ENCODE results near the gene SUSD3. TPM values are rescaled to one million over a fixed set of nuclear protein-coding genes. Genes with fewer than 3 reads are reported as not detected.

SUSD3 gene
- total RNA-seq, 2 donors from 2014 or later = 0.67 to 3.3 TPM

DNA sequence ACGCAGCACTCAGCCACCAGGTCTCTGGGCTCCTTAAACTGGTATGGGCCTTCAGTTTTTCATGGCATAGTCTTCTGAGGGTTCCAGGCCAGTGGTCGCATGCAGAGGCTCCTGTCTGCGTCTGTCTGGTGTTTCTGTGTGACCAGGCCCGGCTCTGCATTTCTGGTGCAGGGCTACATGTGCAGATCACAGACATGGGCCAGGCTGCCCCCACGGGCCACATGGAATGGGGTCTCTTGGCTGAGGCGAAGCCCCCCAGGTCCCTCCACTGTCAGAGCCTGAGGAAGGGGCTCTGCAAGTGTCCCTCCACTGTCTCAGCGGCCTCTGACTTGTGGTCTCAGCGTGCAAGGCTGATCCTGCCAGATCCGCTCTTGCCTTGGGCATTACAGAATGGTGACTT is 21.9 kb downstream of the SUSD3 start:
- Mint-ChIP-seq H3K9me3 (no peaks in the 10 kb centered on the region), H3K4me1 (ENCODE audit: low read depth in 2 of 2) (peaks cover 9 to 14% of the 10 kb centered on the region in 2 donors), H3K4me3 (no peak overlapping the region), H3K27ac (no peak overlapping the region), H3K36me3 (no peaks in the 10 kb centered on the region), H3K27me3 (peaks cover 22 to 37% of the 10 kb centered on the region in 2 donors)
- ATAC-seq = no peak
- peak; percentile 47 for DNase-seq (ENCODE audit: low spot score)

DNA sequence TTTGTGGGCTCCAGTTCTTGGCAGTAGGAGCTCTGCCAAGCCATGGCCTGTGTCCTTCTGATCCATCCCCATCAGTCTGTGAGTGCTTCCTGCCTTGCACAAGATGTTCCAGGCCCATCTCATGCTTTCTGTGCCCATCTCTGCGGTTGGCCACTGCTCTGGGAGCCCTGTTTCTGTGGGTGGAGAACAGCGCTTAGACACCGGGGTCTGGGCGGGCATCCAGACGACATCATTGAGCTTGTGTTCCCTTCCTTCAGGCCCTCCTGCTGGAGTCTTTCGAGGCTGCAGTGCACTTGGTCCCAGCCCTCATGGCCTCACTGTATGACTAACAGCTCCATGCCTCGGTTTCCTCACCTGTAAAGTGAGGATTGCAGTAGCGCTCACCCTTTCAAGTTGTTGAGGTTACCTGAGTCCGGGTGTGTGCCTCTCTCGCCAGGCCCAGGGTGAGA is 22.6 kb downstream of the SUSD3 start:
- peaks cover 22 to 35% of the 10 kb centered on the region in 2 donors for H3K27me3 Mint-ChIP-seq
- ATAC-seq (no peak), DNase-seq (ENCODE audit: low spot score) (peak; percentile 51)
- no peak overlapping the region for H3K4me3 Mint-ChIP-seq
- H3K9me3 Mint-ChIP-seq = no peaks in the 10 kb centered on the region
- no peaks in the 10 kb centered on the region for H3K36me3 Mint-ChIP-seq
- no peak overlapping the region for H3K27ac Mint-ChIP-seq
- peaks cover 9 to 14% of the 10 kb centered on the region in 2 donors for H3K4me1 Mint-ChIP-seq (ENCODE audit: low read depth in 2 of 2)

DNA sequence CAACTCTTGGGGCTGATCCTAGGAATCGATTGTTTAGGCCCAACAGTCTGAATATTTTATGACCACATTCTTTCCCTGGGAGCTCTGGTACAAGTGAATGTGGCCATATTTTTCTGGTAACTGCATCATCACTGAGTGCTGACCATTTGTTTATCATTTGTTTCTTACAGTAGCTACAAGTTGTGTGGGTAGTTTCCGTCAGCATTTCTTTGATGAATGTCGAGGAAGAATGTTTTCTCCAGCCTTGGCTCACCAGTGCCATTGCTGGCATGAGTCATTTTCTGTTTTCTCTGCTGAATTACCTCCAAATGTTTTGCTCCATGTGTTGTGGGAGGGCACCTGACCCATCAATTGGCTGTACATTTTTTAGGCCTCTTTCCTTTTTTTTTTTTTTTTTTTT is 23.4 kb downstream of the SUSD3 start:
- Mint-ChIP-seq H3K4me3 (no peak overlapping the region), H3K9me3 (no peaks in the 10 kb centered on the region), H3K36me3 (no peaks in the 10 kb centered on the region), H3K4me1 (ENCODE audit: low read depth in 2 of 2) (peaks cover 12 to 14% of the 10 kb centered on the region in 2 donors), H3K27me3 (peaks cover 22 to 31% of the 10 kb centered on the region in 2 donors), H3K27ac (no peak overlapping the region)
- no peak for ATAC-seq
- DNase-seq (ENCODE audit: low spot score) = no peak

DNA sequence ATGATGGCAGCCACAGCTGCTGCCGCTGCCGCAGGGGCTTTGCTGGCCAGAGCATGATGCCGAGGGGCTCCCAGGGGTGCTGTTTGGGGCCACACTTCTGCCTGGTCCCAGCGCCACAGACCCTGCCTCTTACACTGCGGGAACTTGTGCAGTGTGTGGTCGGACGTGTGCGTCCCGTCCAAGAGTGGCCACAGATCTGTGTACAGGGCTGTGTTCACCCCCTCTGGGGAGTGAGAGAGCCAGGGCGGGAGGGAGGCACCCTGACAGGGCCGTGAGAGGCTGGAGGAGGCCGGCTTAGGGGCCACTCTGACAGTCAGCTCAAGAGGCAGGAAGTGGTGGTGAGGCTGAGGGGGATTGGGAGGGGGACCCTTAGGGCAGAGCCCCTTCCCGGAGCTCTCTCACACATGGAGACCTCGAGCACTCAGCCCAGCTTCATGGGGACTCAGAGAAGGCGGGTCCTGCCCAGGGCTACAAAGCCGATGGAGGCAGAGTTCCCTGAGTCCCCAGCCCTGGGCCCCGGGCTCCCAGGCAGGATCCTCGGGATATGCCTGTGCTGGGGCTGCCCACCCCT is 24.4 kb downstream of the SUSD3 start:
- H3K27ac Mint-ChIP-seq = peak overlapping the region in 1 of 2 donors; percentile 82
- ATAC-seq = peak; percentile 45 to 54
- H3K4me3 Mint-ChIP-seq = no peak overlapping the region
- DNase-seq (ENCODE audit: low spot score) = peak; percentile 57
- H3K36me3 Mint-ChIP-seq = no peaks in the 10 kb centered on the region
- no peaks in the 10 kb centered on the region for H3K9me3 Mint-ChIP-seq
- peaks cover 8 to 12% of the 10 kb centered on the region in 2 donors for H3K4me1 Mint-ChIP-seq (ENCODE audit: low read depth in 2 of 2)
- peaks cover 14 to 25% of the 10 kb centered on the region in 2 donors for H3K27me3 Mint-ChIP-seq

DNA sequence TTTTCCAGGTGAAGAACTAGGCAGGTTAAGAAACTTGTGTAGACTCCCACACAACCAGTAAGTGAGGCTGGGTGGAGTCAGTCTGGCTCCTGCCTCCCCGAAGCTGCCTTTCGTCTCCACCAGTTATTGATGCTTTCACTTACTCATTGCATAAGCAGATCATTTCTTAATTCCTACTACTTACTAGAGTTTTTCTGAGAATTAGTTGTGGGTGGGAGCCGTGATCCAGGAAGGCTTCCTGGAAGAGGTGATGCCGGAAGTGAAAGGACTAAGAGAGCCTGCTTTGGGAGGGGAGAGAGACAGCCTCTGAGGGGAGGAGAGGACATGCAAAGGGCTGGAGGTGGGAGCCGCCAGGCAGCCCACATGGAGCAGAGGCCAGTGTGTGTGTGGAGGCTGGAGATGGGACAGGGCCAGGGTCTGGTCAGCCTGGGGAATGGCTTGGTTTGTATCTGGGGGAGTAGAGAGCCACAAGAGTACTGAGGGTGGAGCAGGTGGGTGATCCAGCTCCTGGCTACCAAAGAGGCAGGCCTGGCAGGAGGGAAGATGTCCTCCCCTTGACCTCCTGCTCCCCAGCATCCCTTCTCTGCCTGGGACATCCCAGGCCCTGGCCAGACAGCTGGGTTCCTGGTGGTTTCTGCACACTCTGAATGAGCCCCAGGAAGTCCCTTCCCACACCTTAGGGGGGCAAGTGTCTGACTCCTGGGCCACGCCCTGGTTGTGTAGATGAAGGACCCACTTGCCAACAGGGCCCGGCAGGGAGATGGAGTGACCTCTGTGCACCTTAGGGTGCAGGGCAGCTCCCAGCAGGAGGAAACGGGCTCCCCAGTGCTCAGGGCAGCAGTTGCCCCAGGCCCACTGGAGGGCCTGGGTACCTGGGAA is 25.3 kb downstream of the SUSD3 start:
- Mint-ChIP-seq H3K9me3 (no peaks in the 10 kb centered on the region), H3K27ac (peak overlapping the region; percentile 73 to 82), H3K36me3 (no peaks in the 10 kb centered on the region), H3K4me3 (peak overlapping the region; percentile 73), H3K4me1 (ENCODE audit: low read depth in 2 of 2) (peaks cover 8 to 12% of the 10 kb centered on the region in 2 donors), H3K27me3 (peaks cover 14 to 28% of the 10 kb centered on the region in 2 donors)
- DNase-seq (ENCODE audit: low spot score) (peak; percentile 51), ATAC-seq (peak; percentile 73 to 74)

DNA sequence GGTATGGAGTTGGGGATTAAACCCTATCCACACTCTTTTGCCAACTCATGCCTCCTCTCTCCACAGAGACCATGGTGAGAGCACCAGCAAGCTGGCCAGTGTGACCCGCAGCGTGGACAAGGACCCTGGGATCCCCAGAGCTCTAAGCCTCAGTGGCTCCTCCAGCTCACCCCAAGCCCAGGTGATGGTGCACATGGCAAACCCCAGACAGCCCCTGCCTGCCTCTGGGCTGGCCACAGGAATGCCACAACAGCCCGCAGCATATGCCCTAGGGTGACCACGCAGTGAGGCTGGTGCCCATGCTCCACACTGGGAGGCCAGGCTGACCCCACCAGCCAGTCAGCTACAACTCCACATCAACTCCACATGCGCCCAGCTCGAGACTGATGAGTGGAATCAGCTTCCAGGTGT is 26.0 kb downstream of the SUSD3 start:
- ATAC-seq (no peak), DNase-seq (ENCODE audit: low spot score) (peak; percentile 38)
- Mint-ChIP-seq H3K9me3 (no peaks in the 10 kb centered on the region), H3K27me3 (peaks cover 14 to 28% of the 10 kb centered on the region in 2 donors), H3K27ac (no peak overlapping the region), H3K4me1 (ENCODE audit: low read depth in 2 of 2) (peaks cover 8 to 12% of the 10 kb centered on the region in 2 donors), H3K4me3 (no peak overlapping the region), H3K36me3 (no peaks in the 10 kb centered on the region)

DNA sequence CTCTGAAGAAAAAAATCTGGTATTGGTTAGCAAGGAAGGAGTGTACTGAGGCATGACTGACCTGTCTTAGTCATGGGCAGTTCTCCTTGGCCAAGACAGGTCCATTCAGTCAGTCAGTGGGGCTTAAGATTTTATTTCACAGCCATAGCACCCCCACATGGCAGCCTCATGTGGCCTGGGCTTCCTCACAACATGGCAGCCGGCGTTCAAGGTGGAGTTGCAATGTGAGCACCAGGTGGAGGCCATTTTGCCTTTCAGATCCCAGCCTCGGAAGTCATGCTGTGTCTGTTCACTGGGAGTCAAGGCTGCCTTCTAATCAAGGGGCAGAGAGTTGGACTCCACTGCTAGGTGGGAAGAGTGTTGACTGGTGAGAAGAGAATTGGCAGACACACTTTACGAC is 27.2 kb downstream of the SUSD3 start:
- H3K9me3 Mint-ChIP-seq = no peaks in the 10 kb centered on the region
- peaks cover 8 to 9% of the 10 kb centered on the region in 2 donors for H3K4me1 Mint-ChIP-seq (ENCODE audit: low read depth in 2 of 2)
- H3K27ac Mint-ChIP-seq = no peak overlapping the region
- H3K4me3 Mint-ChIP-seq = no peak overlapping the region
- peaks cover 6 to 21% of the 10 kb centered on the region in 2 donors for H3K27me3 Mint-ChIP-seq
- ATAC-seq (no peak), DNase-seq (ENCODE audit: low spot score) (peak; percentile 32)
- no peaks in the 10 kb centered on the region for H3K36me3 Mint-ChIP-seq

DNA sequence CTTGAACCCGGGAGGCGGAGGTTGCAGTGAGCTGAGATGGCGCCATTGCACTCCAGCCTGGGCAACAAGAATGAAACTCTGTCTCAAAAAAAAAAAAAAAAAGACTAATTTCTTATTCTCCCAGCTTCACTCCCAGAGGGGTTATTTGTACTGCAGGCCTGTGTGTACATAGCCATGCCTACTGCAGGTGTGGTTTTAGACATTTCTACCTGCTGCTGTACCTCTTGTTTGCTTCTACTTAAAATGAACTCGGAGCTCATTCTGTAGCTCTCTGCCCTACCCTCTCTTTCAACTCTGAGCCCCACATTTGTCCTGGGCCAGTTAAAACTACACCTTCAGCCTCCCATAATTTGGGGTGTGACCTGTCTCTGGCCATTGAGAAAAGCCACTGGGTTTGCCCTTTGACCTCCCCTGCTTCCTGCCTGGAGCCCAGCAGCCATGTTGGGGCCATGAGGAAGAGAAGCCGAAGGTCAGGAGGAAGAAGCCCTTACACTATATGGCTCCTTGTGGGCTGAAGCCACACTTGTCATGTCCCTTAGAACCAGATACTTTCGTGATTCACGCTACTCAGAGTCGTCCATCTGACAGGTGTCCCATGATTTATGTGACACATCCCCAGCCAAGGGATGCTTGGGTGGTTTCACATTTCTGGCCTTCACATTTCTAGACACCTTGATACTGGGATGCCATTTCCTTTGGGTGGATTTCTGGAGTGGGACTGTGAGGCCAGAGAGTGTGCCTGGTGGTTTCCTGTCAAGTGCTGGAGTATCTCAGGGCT is 28.1 kb downstream of the SUSD3 start:
- DNase-seq (ENCODE audit: low spot score) = peak; percentile 26
- peaks cover 3% of the 10 kb centered on the region for H3K9me3 Mint-ChIP-seq
- H3K4me3 Mint-ChIP-seq = no peak overlapping the region
- H3K27me3 Mint-ChIP-seq = peaks cover 0 to 16% of the 10 kb centered on the region in 2 donors
- peaks cover 5% of the 10 kb centered on the region for H3K36me3 Mint-ChIP-seq
- no peak for ATAC-seq
- peak overlapping the region in 1 of 2 donors; percentile 54 for H3K27ac Mint-ChIP-seq
- H3K4me1 Mint-ChIP-seq (ENCODE audit: low read depth in 2 of 2) = peaks cover 15% of the 10 kb centered on the region in 2 donors

DNA sequence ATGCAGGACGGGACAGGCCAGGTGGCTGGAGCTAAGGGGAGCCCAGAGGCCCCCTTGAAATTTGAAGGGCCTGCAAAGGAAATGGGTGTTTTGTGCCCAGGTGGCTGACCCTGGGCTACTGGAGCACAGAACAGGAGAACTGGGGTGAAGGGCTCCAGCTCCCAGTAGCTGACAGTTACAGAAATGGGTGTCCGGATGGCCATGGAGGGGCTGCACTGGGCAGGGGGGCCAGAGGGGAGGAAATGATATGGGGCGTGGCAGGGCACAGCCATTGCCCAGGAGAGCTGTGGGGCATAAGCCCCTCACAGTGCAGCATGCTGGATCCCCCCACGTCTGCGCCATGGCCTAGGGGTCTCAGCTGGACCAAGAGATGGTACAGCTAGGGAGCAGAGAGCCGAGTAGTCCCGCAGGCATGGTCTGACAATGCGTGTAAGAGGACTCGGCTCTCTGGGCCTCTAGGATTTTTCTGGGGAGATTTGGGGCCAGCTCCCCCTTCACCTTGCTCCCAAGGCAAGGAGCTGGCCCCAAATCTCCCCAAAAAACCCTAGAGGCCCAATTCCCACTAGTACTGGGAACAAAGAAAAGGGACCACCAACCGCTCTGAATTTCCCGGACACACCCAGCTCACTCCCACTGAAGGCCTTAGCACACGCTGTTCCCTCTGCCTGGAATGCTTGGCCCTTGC is 29.6 kb downstream of the SUSD3 start:
- Mint-ChIP-seq H3K9me3 (peaks cover 3% of the 10 kb centered on the region), H3K27ac (no peak overlapping the region), H3K27me3 (peaks cover 0 to 14% of the 10 kb centered on the region in 2 donors), H3K4me3 (no peak overlapping the region), H3K4me1 (ENCODE audit: low read depth in 2 of 2) (peaks cover 22 to 29% of the 10 kb centered on the region in 2 donors), H3K36me3 (peaks cover 5% of the 10 kb centered on the region)
- DNase-seq (ENCODE audit: low spot score) = peak; percentile 48
- ATAC-seq = no peak

DNA sequence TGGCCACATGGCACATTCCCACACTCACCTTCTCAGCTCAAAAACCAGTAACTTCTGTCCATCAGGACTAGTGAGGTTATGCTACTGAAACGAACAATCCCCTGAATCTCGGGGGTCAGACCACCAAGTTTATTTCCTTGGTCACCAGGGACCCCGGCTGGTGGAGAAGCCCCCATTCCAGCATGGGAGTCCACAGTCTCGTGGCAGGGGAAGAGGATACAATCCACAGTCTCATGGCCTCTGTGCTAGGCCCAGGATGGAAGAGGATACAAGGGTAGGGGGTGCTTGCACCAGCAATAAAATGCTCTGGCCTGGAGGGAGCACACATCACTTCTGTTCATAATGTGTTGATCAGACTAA is 30.1 kb downstream of the SUSD3 start:
- Mint-ChIP-seq H3K4me3 (no peak overlapping the region), H3K9me3 (peaks cover 3% of the 10 kb centered on the region), H3K27ac (no peak overlapping the region), H3K27me3 (peaks cover 0 to 14% of the 10 kb centered on the region in 2 donors), H3K36me3 (peaks cover 5% of the 10 kb centered on the region), H3K4me1 (ENCODE audit: low read depth in 2 of 2) (peaks cover 25 to 30% of the 10 kb centered on the region in 2 donors)
- DNase-seq (ENCODE audit: low spot score) = peak; percentile 48
- ATAC-seq = no peak

DNA sequence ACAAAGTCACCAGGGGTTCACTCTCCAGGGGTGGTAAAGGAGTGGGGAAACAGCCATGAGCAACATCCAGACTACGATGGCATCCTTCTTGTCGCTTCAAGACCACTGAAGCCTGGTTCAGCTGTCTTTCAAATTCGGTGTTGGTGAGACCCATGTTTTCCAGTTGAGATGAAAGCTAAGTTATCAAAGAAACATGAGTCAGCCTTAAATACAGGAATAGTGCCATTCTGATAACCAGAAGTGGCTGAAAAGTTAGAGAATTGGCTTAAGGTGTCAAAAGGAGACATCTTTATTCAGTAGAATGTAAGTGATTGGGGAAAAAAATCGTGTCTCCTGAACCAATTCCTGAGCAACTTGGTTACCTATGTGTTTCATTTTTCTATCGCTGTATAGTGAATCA is 30.5 kb downstream of the SUSD3 start:
- peaks cover 26 to 30% of the 10 kb centered on the region in 2 donors for H3K4me1 Mint-ChIP-seq (ENCODE audit: low read depth in 2 of 2)
- peaks cover 0 to 11% of the 10 kb centered on the region in 2 donors for H3K27me3 Mint-ChIP-seq
- no peak overlapping the region for H3K4me3 Mint-ChIP-seq
- H3K36me3 Mint-ChIP-seq = peaks cover 5% of the 10 kb centered on the region
- no peak overlapping the region for H3K27ac Mint-ChIP-seq
- ATAC-seq (no peak), DNase-seq (ENCODE audit: low spot score) (no peak)
- peaks cover 3% of the 10 kb centered on the region for H3K9me3 Mint-ChIP-seq

DNA sequence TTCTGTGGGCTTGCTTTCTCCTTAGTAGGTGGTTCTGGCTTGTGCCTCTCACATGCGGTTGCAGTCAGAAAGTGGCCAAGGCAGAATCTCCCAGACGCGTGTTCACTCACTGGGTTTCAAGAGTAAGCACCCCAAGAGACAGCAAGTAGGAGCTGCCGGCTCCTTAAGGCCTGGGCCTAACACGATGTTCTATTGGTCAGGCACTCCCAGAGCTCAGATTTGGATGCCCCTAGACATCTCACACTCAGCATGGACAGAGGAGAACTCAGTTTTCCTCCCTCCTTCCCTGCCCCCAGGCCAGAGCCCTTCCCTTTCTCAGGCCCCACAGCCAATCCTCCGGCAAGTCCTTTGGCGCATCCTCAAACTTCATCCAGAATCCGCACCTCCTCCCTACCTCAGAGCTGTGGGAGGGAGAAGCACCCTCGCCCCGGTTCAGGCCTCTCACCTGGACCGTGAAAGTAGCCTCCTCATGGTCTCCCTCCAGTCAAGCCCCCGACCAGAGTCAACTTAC is 31.0 kb downstream of the SUSD3 start:
- peak; percentile 31 for DNase-seq (ENCODE audit: low spot score)
- Mint-ChIP-seq H3K4me1 (ENCODE audit: low read depth in 2 of 2) (peaks cover 28 to 34% of the 10 kb centered on the region in 2 donors), H3K27ac (peak overlapping the region; percentile 23 to 25), H3K36me3 (peaks cover 5% of the 10 kb centered on the region), H3K27me3 (peaks cover 0 to 11% of the 10 kb centered on the region in 2 donors), H3K9me3 (peaks cover 3% of the 10 kb centered on the region), H3K4me3 (no peak overlapping the region)
- ATAC-seq = no peak

DNA sequence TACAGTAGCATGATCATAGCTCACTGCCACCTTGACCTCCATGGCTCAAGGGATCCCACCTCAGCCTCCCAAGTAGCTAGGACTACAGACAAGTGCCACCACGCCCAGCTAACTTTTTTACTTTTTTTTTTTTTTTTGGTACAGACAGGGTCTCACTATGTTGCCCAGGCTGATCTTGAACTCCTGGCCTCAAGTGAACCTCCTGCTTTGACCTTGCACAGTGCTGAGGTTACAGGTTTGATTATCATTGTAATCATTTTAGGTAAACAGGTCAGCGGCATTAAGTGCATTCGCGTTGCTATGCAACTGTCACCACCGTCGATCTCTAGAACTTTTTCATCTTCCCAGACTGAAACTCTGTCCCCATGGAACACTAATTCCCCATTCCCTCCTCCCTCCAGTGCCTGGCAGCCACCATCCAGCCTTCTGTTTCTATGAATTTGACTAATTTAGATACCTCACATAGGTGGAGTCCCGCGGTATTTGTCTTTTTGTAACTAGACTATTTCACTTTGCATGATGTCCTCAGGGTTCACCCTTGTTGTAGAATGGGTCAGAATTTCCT is 31.7 kb downstream of the SUSD3 start:
- peak; percentile 32 for DNase-seq (ENCODE audit: low spot score)
- H3K36me3 Mint-ChIP-seq = peaks cover 5% of the 10 kb centered on the region
- no peak for ATAC-seq
- no peak overlapping the region for H3K4me3 Mint-ChIP-seq
- peaks cover 0 to 11% of the 10 kb centered on the region in 2 donors for H3K27me3 Mint-ChIP-seq
- H3K4me1 Mint-ChIP-seq (ENCODE audit: low read depth in 2 of 2) = peaks cover 32 to 40% of the 10 kb centered on the region in 2 donors
- H3K9me3 Mint-ChIP-seq = peaks cover 3% of the 10 kb centered on the region
- H3K27ac Mint-ChIP-seq = peak overlapping the region; percentile 23 to 25
